H1 (cell line): Measurements from ENCODE around the gene RNU6-1. TPM values are rescaled to one million over a fixed set of nuclear protein-coding genes. Genes with fewer than 3 reads are reported as not detected.

Experiments
- BACH1 ChIP-seq: IDR thresholded peaks from 2 replicates; pipeline ENCODE4 v1.6.1; 2012; ENCODE audit warnings: low read length, improper control_type of control experiment
- CBX5 ChIP-seq: fragments of 300-800, 300-1000 bp; sonication (generic); IDR thresholded peaks from 2 replicates; pipeline ENCODE4 v1.7.1; 2016; ENCODE audit warnings: antibody characterized with exemption, low read length, low read depth
- CHD1 ChIP-seq: IDR thresholded peaks from 2 replicates; pipeline ENCODE4 v1.6.1; 2012; ENCODE audit warnings: low read depth, low read length, improper control_type of control experiment
- CHD7 ChIP-seq: fragments of 300-600 bp; sonication (generic); IDR thresholded peaks from 2 replicates; pipeline ENCODE4 v1.7.1; 2012; ENCODE audit warnings: low read length, moderate library complexity, mild to moderate bottlenecking, inconsistent platforms; ENCODE audit not compliant: insufficient replicate concordance
- JUN ChIP-seq: IDR thresholded peaks from 2 replicates; pipeline ENCODE4 v1.6.1; 2011; ENCODE audit warnings: low read depth, mild to moderate bottlenecking, improper control_type of control experiment, low read length
- NRF1 ChIP-seq: IDR thresholded peaks from 2 replicates; pipeline ENCODE4 v1.6.1; 2011; ENCODE audit warnings: mild to moderate bottlenecking, low read depth, low read length, improper control_type of control experiment
- POLR2AphosphoS5 ChIP-seq: IDR thresholded peaks from 2 replicates; pipeline ENCODE4 v1.6.1; 2011; ENCODE audit warnings: low read depth, low read length
- RFX5 ChIP-seq: IDR thresholded peaks from 2 replicates; pipeline ENCODE4 v1.6.1; 2011; ENCODE audit warnings: low read depth, low read length, improper control_type of control experiment, borderline replicate concordance
- TCF12 ChIP-seq: IDR thresholded peaks from 2 replicates; pipeline ENCODE4 v1.6.1; 2011; ENCODE audit warnings: low read depth, mild to moderate bottlenecking, low read length
- polyA plus RNA-seq, 7 experiments: library from polyadenylated mRNA; depleted of rRNA in 3 of 7; stranded (reverse) in 5 of 7; unstranded in 2 of 7; fragments of >200 nt in 5 of 7; fragments of 200-250 nt in 2 of 7; gene quantifications; 1 replicate in 5 of 7; 2 replicates in 1 of 7; 4 replicates in 1 of 7; pipeline versions ENCODE4 v1.2.1 to v1.2.3, GENCODE V29; 2011 to 2013; ENCODE audit warnings: missing spikeins in 2 of 7, mixed read lengths in 2 of 7
- total RNA-seq: library from RNA; stranded (reverse); fragmentation: NEBNext Ultra II Directional; extraction: Animal tissue kit (Norgen Biotek cat#: 25700); gene quantifications from 2 replicates; pipeline ENCODE4 v1.2.1, GENCODE V29; 2021
- TF ChIP-seq, protein P1 (sequence below): IDR thresholded peaks from 2 replicates; pipeline ENCODE4 v1.6.1; 2011; ENCODE audit warnings: low read depth, mild to moderate bottlenecking, low read length; ENCODE audit not compliant: insufficient read depth

The RNU6-1 gene
- total and polyA plus RNA-seq, 2 of the 8 experiments (the other 6 are each of a cell fraction or from before 2014, with no cell fraction given), result not detected

DNA sequence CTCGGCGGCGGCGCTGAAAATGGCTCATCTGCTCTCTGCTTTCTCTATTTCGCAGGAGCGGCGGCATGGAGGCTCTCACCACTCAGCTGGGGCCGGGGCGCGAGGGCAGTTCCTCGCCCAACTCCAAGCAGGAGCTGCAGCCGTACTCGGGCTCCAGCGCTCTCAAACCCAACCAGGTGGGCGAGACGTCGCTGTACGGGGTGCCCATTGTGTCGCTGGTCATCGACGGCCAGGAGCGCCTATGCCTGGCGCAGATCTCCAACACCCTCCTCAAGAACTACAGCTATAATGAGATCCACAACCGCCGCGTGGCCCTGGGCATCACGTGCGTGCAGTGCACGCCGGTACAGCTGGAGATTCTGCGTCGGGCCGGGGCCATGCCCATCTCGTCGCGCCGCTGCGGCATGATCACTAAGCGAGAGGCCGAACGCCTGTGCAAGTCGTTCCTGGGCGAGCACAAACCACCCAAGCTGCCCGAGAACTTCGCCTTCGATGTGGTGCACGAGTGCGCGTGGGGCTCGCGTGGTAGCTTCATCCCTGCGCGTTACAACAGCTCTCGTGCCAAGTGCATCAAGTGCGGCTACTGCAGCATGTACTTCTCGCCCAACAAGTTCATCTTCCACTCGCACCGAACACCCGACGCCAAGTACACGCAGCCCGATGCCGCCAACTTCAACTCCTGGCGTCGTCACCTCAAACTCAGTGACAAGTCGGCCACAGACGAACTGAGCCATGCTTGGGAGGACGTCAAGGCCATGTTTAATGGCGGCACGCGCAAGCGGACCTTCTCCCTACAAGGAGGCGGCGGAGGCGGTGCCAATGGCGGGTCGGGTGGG, 13.7 kb downstream of the RNU6-1 start (continued):
- TF ChIP-seq CHD7 (no peak), CBX5 (no peak), TCF12 (no peak), RFX5 (no peak), POLR2AphosphoS5 (no peak), BACH1 (no peak), CHD1 (no peak), NRF1 (no peak), JUN (no peak)
- TF ChIP-seq, protein P1, sequence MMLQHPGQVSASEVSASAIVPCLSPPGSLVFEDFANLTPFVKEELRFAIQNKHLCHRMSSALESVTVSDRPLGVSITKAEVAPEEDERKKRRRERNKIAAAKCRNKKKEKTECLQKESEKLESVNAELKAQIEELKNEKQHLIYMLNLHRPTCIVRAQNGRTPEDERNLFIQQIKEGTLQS, result no peak
